ENCODE data around the gene LIN28B. TPM values are rescaled to one million over a fixed set of nuclear protein-coding genes. Genes with fewer than 3 reads are reported as not detected.

Gene LIN28B
- total RNA-seq, 1 donor from 2014 or later = under 0.01 TPM

DNA sequence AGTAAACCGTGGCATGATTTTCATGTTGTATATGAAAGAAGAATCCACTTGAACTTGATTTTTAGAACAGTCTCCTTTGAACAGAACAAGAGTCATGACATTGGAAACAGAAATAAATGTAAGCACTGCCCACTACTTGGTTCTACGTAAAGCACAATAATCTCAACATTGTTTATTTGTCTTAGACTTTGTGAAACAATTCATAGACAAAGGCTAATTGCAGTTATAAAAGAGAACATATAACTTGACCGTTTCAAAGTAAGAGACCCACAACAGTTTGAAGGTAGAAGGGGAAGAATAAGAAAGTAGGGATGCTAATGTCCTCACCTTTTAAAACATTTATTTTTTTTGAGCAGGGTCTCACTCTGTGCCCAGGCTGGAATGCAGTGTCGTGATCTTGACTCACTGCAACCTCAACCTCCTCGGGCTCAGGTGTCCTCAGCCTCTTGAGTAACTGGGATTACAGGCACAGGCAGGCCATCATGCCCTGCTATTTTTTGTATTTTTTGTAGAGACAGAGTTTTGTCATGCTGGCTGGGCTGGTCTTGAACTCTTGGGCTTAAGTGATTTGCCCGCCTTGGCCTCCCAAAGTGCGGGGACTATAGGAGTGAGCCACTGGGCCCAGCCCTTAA, 151.8 kb downstream of the LIN28B start:
- DNase-seq (ENCODE audit: low read depth in 2 of 2) = no peak

DNA sequence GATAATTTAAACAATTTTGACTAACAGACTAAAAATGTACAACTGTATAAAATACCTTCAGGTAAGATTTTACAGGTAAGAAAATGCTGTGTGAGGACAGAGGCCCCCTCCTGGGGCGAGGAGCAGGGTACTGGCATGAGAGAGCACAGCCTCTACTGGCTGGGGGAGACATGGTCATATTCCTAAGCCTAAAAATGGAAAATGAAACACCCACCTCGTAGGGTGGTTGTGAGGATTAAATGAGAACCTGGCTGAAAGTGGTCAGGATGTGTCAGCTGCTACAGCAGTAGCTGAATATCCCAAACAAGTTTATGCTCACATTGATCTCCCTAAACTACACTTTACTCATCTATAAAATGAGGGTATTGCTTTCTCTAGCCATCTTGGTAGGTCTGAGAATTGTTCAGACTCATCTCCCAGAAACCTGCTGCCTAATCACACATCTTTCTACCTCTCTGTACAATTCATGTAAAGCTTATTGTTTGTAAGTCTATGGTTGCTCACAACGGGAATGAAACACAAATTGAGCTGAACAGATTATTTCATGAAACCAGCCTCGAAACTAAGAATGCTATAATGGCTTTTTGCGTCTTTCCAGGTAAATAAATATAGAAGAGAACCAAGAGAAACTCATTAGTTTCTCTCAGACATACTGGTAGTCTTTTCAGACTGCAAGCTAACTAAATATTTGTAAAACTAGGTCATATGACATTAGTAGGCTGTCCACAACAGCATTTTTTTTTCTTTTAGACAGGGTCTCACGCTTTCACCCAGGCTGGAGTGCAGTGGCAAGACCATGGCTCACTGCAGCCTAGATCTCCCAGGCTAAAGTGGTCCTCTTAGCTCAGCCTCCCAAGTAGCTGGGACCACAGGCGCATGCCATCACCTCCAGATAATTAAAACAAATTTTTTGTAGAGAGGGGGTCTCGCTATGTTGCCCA, 153.3 kb downstream of the LIN28B start:
- DNase-seq (ENCODE audit: low read depth in 2 of 2) = no peak

DNA sequence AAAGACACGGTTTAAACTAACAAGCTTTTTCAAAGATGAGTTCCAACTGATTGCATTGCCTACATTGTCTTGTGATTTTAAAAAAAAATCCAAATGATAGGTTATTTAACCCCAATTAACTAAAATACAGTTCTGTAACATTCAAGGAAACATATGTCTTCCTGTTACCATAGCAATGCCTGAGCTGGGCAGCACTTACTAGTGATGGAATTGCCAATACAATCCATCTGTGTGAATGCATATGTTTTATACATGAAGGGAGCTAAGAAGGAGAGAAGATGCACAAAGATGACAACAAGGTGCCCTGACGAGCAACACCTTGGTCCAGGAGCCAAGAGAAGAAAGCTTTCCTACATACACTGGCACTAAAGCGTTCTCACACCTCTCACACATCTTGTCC, 154.2 kb downstream of the LIN28B start:
- no peak for DNase-seq (ENCODE audit: low read depth in 2 of 2)

DNA sequence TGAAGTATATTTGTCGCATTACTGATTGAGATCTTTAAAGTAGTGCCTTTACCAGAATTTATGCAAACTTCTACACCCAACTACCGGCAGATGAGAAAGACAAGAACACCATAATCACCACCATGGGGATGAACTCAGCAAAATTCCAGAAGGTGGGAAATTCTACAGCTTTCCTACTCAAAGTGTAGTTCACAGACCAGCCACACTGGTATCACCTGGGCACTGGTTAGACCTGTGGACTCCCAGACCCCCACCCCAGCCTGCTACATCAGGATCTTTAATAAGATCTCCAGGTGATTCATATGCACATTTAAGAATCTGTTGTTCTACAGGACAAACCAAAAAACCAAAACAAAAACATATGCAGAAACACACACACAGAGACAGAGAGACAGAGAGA, 155.0 kb downstream of the LIN28B start:
- DNase-seq (ENCODE audit: low read depth in 2 of 2) = no peak

DNA sequence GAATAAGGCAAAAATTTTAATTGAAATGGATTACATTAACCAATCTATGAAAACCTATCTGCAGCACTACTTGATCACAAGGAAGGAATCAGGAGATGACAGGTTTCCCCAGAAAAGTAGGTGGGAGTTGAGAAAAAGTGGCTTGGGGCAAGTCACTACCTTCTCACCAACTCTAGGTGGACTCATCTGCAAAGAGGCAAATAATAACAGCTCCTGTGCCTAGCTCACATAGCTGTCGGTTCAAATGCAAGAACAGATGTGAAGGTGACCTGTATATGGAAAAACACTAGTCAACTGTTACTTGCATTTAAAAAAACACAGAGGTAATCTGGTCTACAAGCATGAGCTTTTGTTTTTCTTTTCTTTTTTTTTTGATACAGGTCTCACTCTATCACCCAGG, 155.7 kb downstream of the LIN28B start:
- no peak for DNase-seq (ENCODE audit: low read depth in 2 of 2)

DNA sequence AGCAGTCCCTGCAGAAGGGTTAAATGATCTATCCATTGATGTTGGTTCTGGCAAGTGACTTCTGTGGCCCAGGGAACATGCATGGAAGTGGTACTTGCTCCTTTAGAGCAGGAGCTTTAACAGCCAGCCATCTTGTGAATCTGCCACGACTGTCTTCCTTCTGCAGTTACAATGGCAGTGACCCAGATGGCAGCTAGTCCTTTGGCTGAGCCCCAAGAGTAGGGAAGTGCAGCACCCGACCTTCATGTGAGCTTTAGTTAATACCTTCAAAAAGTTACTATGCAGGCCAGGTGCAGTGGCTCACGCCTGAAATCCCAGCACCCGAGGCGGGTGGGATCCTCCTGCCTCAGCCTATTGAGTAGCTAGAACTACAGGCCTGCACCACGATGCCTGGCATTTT, 156.5 kb downstream of the LIN28B start:
- DNase-seq (ENCODE audit: low read depth in 2 of 2) = no peak

DNA sequence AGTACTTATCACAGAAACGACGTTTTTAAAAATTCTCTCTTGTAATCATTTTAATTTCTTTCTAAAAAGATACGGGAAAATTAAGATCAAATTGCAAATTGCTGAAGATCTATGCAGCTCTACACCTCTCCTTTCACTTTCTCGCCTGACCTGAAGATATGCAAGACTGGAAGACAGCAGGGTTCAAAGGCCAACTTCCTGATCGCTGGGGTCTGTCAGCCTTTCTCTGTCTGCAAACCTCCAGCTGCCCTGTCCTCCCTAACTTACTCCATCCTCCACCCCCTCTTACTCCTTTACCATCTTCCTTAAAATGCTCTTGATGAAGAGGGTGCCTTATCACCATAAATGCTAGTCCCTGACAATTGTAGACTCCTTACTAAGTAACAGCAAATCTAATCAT, 159.2 kb downstream of the LIN28B start:
- no peak for DNase-seq (ENCODE audit: low read depth in 2 of 2)

DNA sequence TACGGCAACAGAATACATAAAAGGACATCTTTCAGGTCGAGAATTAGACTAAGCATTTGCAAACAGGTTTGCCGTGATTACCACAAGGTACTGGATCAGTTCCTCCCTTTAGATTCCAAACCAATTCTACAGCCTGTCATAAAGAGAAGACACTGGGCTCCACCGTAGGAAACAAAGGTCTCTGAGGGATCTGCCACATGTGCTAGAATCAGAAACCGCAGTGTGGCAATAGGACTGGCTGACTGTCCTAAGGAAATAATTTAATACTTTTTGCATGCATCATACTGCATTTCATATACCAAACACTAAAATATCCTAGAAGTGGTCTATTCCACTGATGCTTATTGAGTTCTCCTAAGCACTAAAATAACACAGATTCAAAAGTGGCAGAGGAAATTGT, 163.7 kb downstream of the LIN28B start:
- no peak for DNase-seq (ENCODE audit: low read depth in 2 of 2)

DNA sequence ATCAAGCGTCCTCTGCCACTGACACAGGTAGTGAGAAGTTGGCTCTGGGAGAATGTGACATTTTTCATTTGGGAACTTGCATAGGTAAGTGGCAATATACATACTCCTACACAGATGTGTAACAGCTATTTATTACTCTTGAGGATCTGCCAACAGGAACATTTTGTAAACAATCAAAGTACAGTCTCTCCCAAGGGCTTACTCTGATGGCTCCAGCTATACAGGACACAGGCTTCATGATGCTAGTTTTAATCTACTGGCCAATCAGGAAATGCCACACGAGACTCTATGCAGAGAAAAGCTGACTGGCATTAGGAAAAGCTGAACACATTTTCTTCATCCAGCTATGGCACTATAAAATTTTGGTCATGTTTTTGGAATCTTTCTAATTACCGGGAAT, 165.1 kb downstream of the LIN28B start:
- peak in 1 of 2 donors; percentile 12 for DNase-seq (ENCODE audit: low read depth in 2 of 2)

DNA sequence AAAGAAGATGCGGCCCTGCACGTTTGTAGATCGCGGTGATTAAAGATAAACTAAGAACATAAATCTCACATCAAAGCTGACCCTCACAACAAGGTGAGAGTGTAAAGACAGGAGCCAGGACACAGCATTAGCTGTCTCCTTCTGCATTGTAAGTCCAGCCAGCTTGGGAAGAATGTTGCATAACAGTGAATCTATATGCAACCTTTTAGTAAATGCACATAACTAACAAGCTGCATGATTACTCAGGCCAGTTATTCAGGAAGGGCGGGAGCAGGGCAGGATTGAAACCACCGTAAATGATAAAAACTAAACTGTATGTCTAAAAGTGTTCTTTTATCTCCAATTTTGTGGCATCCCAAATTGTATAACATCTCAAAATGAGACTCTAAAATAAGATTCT, 165.8 kb downstream of the LIN28B start:
- DNase-seq (ENCODE audit: low read depth in 2 of 2) = no peak

Other genes with a start within 250 kb of the LIN28B start
- gene HACE1, start 97.2 kb upstream of the LIN28B start, total RNA-seq = 10.5 and 11.5 TPM in 2 replicates
- 0.25 and 0.39 TPM in 2 replicates for gene POPDC3, start 222.9 kb downstream of the LIN28B start, total RNA-seq

Measured in dermis microvascular lymphatic vessel endothelial cell (primary cell).